K562 (cell line): ENCODE data around the gene MMP10. TPM values are rescaled to one million over a fixed set of nuclear protein-coding genes. Genes with fewer than 3 reads are reported as not detected.

Experiments used
- ATAC-seq: fragments of 200-7000 bp; cut with Tn5 transposase; 3 replicates; pipeline ENCODE4 v1.9.1; 2020; ENCODE audit warnings: moderate library complexity
- BruUV-seq: library from RNA; stranded (reverse); fragments of 400-500 nt; replicated peaks from 2 replicates; lab custom pipeline; 2021; lab: Mats Ljungman, UMichigan
- CTCF ChIA-PET: fragments of 300-600 bp; formaldehyde crosslinking; extraction: SDS; loops from one replicate; lab custom pipeline; 2021; ENCODE audit warnings: low intra/inter-chr PET ratio; lab: Yijun Ruan, JAX
- POLR2A ChIA-PET: fragments of 300-600, 350-650 bp; sonication (Branson Sonifier 250); formaldehyde crosslinking; extraction: SDS; loops from one replicate; lab custom pipeline; 2021; ENCODE audit warnings: antibody characterized with exemption, inconsistent platforms; lab: Yijun Ruan, JAX
- DNase-seq, 4 experiments: peaks; one replicate each; pipeline versions ENCODE4 v3.0.0 to v3.0.0-alpha.2; 2011 to 2018; ENCODE audit warnings: low spot score in 3 of 4, mixed read lengths in 3 of 4; ENCODE audit errors: extremely low read depth in 1 of 4
- FAIRE-seq: peaks from 2 replicates; lab custom pipeline; 2011; peaks lifted over from hg19 to GRCh38; lab: Jason Lieb, UNC
- H2AFZ ChIP-seq: 2 replicates; pipeline ENCODE4 v1.6.0; 2011; ENCODE audit warnings: low read depth, low read length, control low read depth, inconsistent platforms
- H3K27ac ChIP-seq: fragments of 200-600 bp; 3 replicates; pipeline ENCODE4 v1.8.0; 2011; ENCODE audit warnings: low read depth, mild to moderate bottlenecking, control low read depth, inconsistent platforms, low read length, moderate library complexity, mixed read lengths; ENCODE audit errors: extremely low read depth
- H3K27me3 ChIP-seq, 2 experiments: fragments of 300-600 bp in 1 of 2; 2 replicates in 1 of 2; 3 replicates in 1 of 2; pipeline versions ENCODE4 v1.6.0 to v1.8.0; 2011; ENCODE audit warnings: inconsistent platforms in 2 of 2, low read length in 2 of 2, mild to moderate bottlenecking in 1 of 2, mixed read lengths in 1 of 2, moderate library complexity in 1 of 2; ENCODE audit not compliant: control insufficient read depth in 2 of 2, insufficient read depth in 2 of 2
- H3K36me3 ChIP-seq: fragments of 300-600 bp; 3 replicates; pipeline ENCODE4 v1.8.0; 2011; ENCODE audit warnings: mild to moderate bottlenecking, low read length, inconsistent platforms; ENCODE audit not compliant: control insufficient read depth, insufficient read depth
- H3K4me1 ChIP-seq, 2 experiments: fragments of 200-600 bp in 1 of 2; replicated peaks in 1 of 2; 2 replicates in 1 of 2; 3 replicates in 1 of 2; pipeline versions ENCODE4 v1.5.1 to v1.8.0; 2011; ENCODE audit warnings: inconsistent platforms in 2 of 2, low read length in 2 of 2, mild to moderate bottlenecking in 1 of 2, mixed read lengths in 1 of 2, moderate library complexity in 1 of 2; ENCODE audit not compliant: control insufficient read depth in 2 of 2, insufficient read depth in 2 of 2
- H3K4me2 ChIP-seq: 2 replicates; pipeline ENCODE4 v1.6.1; 2011; ENCODE audit warnings: low read length, control low read depth, inconsistent platforms, mixed read lengths; ENCODE audit not compliant: insufficient read depth
- H3K4me3 ChIP-seq: fragments of 200-600 bp; sonication (generic), shearing (Covaris generic); 2 replicates; pipeline ENCODE4 v1.5.1; 2016; ENCODE audit warnings: control low read depth, inconsistent platforms
- H3K79me2 ChIP-seq: fragments of 200-600 bp; 3 replicates; pipeline ENCODE4 v1.8.0; 2011; ENCODE audit warnings: low read length, inconsistent platforms; ENCODE audit not compliant: control insufficient read depth, insufficient read depth
- H3K9ac ChIP-seq, 2 experiments: 2 replicates each; pipeline versions ENCODE4 v1.6.0 to v1.6.1; 2011; ENCODE audit warnings: low read depth in 2 of 2, low read length in 2 of 2, control low read depth in 1 of 2, inconsistent platforms in 1 of 2, mild to moderate bottlenecking in 1 of 2, mixed read lengths in 1 of 2; ENCODE audit not compliant: insufficient read depth in 1 of 2
- H3K9me1 ChIP-seq: one replicate; pipeline ENCODE4 v1.6.0; 2011; ENCODE audit warnings: inconsistent platforms, mild to moderate bottlenecking, low read length, moderate library complexity; ENCODE audit not compliant: control insufficient read depth, insufficient read depth
- H3K9me3 ChIP-seq: replicated peaks from 2 replicates; pipeline ENCODE4 v1.5.1; 2011; ENCODE audit warnings: low read depth, low read length, inconsistent platforms; ENCODE audit not compliant: control insufficient read depth, insufficient read depth
- H4K20me1 ChIP-seq: replicated peaks from 2 replicates; pipeline ENCODE4 v1.6.1; 2011; ENCODE audit warnings: low read length, inconsistent platforms, mixed read lengths; ENCODE audit not compliant: control insufficient read depth, insufficient read depth
- ADNP ChIP-seq: fragments of 200-800 bp; sonication (Bioruptor generic); IDR thresholded peaks from 2 replicates; pipeline ENCODE4 v1.6.1; 2016; ENCODE audit warnings: missing genetic modification characterization, missing compliant biosample characterization
- MAFG ChIP-seq: fragments of 450-650 bp; conservative IDR thresholded peaks from 2 replicates; pipeline ENCODE4 v1.6.1; 2016; ENCODE audit warnings: missing genetic modification characterization, missing compliant biosample characterization
- NR4A1 ChIP-seq, 2 experiments: fragments of 250-450 bp in 1 of 2; fragments of 450-650 bp in 1 of 2; sonication (Bioruptor Pico) in 1 of 2; IDR thresholded peaks; 2 replicates each; pipeline versions ENCODE4 v1.4.0 to v1.6.1; 2016 to 2020; ENCODE audit warnings: mild to moderate bottlenecking in 2 of 2, missing compliant biosample characterization in 1 of 2, missing genetic modification characterization in 1 of 2, moderate library complexity in 1 of 2
- WGBS: fragments of 100-300 bp; shearing (Covaris generic); methylation state at CpG from one replicate; pipeline ENCODE4 v1.1.6; 2016; ENCODE audit warnings: low coverage, mixed read lengths; ENCODE audit not compliant: insufficient coverage; ENCODE audit errors: missing lambda C conversion rate; 5-methylcytosine and 5-hydroxymethylcytosine counted together
- in situ Hi-C: fragments of 300-500 bp; cut with MboI; formaldehyde crosslinking; loops from 4 replicates; pipeline ENCODE4 v1.15.0; 2018; ENCODE audit warnings: inconsistent platforms, mixed read lengths
- intact Hi-C: fragments of 100-400 bp; cut with micrococcal nuclease; formaldehyde crosslinking; loops from 2 replicates; pipeline ENCODE4 v1.14.2; 2022
- polyA plus RNA-seq, 8 experiments: library from polyadenylated mRNA; depleted of rRNA in 4 of 8; stranded (reverse) in 5 of 8; unstranded in 3 of 8; fragments of >200 nt; fragmentation: Nextera tagmentation in 2 of 8; fragmentation: Illumina TruSeq in 1 of 8; extraction: Ambion mirVana in 2 of 8; extraction: Trizol in 1 of 8; gene quantifications; 2 replicates each; pipeline versions ENCODE4 v1.2.1 to v1.2.3, GENCODE V29; 2011 to 2014; ENCODE audit warnings: inconsistent platforms in 1 of 8, missing spikeins in 1 of 8
- total RNA-seq, 7 experiments: library from RNA; depleted of rRNA in 6 of 7; stranded (reverse); fragments of >200 nt in 6 of 7; fragmentation: Illumina TruSeq in 2 of 7; extraction: Trizol in 2 of 7; gene quantifications; 2 replicates each; pipeline versions ENCODE4 v1.2.1 to v1.2.3, GENCODE V29; 2011 to 2021; ENCODE audit warnings: low replicate concordance in 1 of 7
- TF ChIP-seq, protein P1 (sequence below): fragments of 450-650 bp; IDR thresholded peaks from 2 replicates; pipeline ENCODE4 v1.6.1; 2016; ENCODE audit warnings: antibody characterized with exemption

MMP10 gene
- total and polyA plus RNA-seq, 9 of the 15 experiments (the other 6 are each of a cell fraction or from before 2014, with no cell fraction given): not detected

DNA sequence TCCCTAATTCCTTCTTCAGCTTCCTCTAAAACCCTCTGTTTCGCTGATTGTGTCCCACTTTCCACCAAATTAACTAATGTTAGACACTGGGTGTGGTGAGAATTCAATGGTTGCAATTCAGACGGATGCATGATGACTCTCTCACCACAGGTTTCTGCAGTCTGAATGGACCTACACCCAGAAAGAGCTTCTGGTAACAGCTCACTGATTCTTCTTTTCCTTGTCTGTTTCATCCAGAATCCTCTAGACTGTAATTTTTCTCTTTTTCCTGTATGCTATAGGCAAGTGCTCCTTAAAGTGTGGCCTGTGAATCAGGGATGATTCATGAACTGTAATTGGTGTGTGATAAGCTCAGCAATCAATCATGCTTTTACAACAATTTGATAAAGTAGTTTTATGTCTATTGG lies 18.1 kb downstream of the MMP10 start:
- no peaks in the 10 kb centered on the region for H3K9me3 ChIP-seq
- H3K27me3 ChIP-seq: no peaks in the 10 kb centered on the region
- FAIRE-seq (no peak), DNase-seq (no peak), ATAC-seq (no peak)
- ChIA-PET POLR2A (interaction anchor here (1.4 kb wide), 1 partner anchor 14 kb away, joined by 3 read pairs; no protein-coding TSS in a partner anchor), CTCF (no interaction called here)
- no peaks in the 10 kb centered on the region for H3K79me2 ChIP-seq
- H4K20me1 ChIP-seq: no peaks in the 10 kb centered on the region
- intact Hi-C loops: no loop called here
- in situ Hi-C loops: no loop called here
- BruUV-seq: no TSS peak
- H3K36me3 ChIP-seq: no peaks in the 10 kb centered on the region
- TF ChIP-seq, protein P1, sequence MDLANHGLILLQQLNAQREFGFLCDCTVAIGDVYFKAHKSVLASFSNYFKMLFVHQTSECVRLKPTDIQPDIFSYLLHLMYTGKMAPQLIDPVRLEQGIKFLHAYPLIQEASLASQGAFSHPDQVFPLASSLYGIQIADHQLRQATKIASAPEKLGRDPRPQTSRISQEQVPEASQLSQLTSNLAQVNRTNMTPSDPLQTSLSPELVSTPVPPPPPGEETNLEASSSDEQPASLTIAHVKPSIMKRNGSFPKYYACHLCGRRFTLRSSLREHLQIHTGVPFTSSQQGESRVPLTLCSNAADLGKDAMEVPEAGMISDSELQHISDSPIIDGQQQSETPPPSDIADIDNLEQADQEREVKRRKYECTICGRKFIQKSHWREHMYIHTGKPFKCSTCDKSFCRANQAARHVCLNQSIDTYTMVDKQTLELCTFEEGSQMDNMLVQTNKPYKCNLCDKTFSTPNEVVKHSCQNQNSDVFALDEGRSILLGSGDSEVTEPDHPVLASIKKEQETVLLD: no peak
- no peak overlapping the region for H3K4me3 ChIP-seq
- 0% methylated on average over 2 of the region's 2 CpGs for WGBS
- no peaks in the 10 kb centered on the region for H3K4me1 ChIP-seq
- H3K4me2 ChIP-seq: no peak overlapping the region
- no peaks in the 10 kb centered on the region for H3K9me1 ChIP-seq
- no peak overlapping the region for H2AFZ ChIP-seq
- no peak overlapping the region for H3K9ac ChIP-seq
- H3K27ac ChIP-seq: no peak overlapping the region

DNA sequence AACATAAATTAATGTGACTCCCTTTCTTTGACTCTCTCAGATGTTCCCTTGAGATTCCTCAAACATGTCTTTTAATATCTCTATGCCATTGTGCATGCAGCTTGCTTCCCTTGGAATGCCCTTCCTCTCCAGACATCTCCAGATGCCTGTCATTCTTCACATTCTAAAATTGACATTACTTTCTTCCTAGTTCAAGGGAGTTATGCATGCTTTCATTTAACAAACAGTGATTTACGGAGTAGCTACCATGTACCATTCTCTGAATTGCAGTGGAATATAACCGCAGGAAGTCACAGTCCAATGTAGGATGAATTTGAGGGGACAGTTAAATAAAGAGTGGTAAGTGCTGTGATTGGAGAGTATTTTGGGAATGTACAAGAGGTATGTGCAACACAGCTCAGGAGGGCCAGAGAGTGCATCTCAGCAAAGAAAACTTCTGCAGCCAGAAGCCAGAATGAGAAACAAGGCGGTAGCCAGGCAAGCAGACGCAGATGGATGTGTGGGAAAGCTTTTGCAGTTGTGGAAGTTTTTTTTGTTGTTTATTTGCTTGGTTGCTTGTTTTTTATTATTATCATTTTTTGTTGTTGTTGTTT lies 18.7 kb downstream of the MMP10 start:
- POLR2A ChIA-PET: interaction anchor here (1.4 kb wide), 1 partner anchor 13 kb away, joined by 3 read pairs; no protein-coding TSS in a partner anchor
- Histone ChIP-seq H4K20me1 (no peaks in the 10 kb centered on the region), H3K9ac (no peak overlapping the region), H3K4me2 (no peak overlapping the region), H3K36me3 (no peaks in the 10 kb centered on the region), H3K27ac (no peak overlapping the region), H3K27me3 (no peaks in the 10 kb centered on the region), H3K4me1 (no peaks in the 10 kb centered on the region), H3K79me2 (no peaks in the 10 kb centered on the region), H3K4me3 (no peak overlapping the region), H3K9me1 (no peaks in the 10 kb centered on the region), H3K9me3 (no peaks in the 10 kb centered on the region), H2AFZ (no peak overlapping the region)
- intact Hi-C loops (no loop called here), in situ Hi-C loops (no loop called here)
- ATAC-seq (no peak), FAIRE-seq (no peak), DNase-seq (no peak)
- BruUV-seq: no TSS peak
- CTCF ChIA-PET: no interaction called here
- WGBS: 0% methylated on average over 4 of the region's 4 CpGs
- no peak for TF ChIP-seq ADNP (tag)
- TF ChIP-seq NR4A1 (CRISPR knock-in tag; IDR thresholded peaks at IDR 0.05): no peak
- no peak for TF ChIP-seq NR4A1 (tag; IDR thresholded peaks at IDR 0.05)
- TF ChIP-seq MAFG (tag): no peak
